ENCODE data around the gene DYNLL1.

- TF ChIP-seq CTCF (IDR thresholded peaks at IDR 0.05) (no peak), POLR2A (IDR thresholded peaks at IDR 0.05) (no peak), POLR2AphosphoS5 (IDR thresholded peaks at IDR 0.05) (no peak), EP300 (IDR thresholded peaks at IDR 0.05) (no peak)
Measured at GRCh38 chr12:120546050-120546386, 50.1 kb downstream of the DYNLL1 start.
